OCI-LY3 (cell line): Measurements from ENCODE around the gene ADM.

Experiments
- H2AFZ ChIP-seq: fragments of 200-600, 300-600 bp; shearing (Covaris generic); 2 replicates; pipeline ENCODE4 v1.6.0; 2014; ENCODE audit warnings: antibody characterized with exemption, low read depth, low read length
- H3K27ac ChIP-seq: fragments of 200-600, 300-600 bp; sonication (generic); 2 replicates; pipeline ENCODE4 v1.5.1; 2014; ENCODE audit warnings: mild to moderate bottlenecking, low read length, moderate library complexity, mixed read lengths
- H3K27me3 ChIP-seq: fragments of 200-600, 300-600 bp; sonication (generic); 2 replicates; pipeline ENCODE4 v1.6.1; 2014; ENCODE audit warnings: low read depth, low read length, mixed read lengths
- H3K36me3 ChIP-seq: fragments of 200-600, 300-600 bp; sonication (generic); replicated peaks from 2 replicates; pipeline ENCODE3; 2014; ENCODE audit warnings: low read depth, low read length, mixed read lengths
- H3K4me1 ChIP-seq: fragments of 300-600, 200-600 bp; sonication (generic); 2 replicates; pipeline ENCODE4 v1.6.1; 2014; ENCODE audit warnings: low read length, mixed read lengths
- H3K4me2 ChIP-seq: fragments of 200-600, 300-600 bp; sonication (generic); 2 replicates; pipeline ENCODE4 v1.6.1; 2014; ENCODE audit warnings: low read length, mixed read lengths
- H3K4me3 ChIP-seq: fragments of 300-600, 200-600 bp; sonication (generic); 2 replicates; pipeline ENCODE4 v1.5.1; 2014; ENCODE audit warnings: antibody characterized with exemption, mild to moderate bottlenecking, low read length, moderate library complexity
- H3K79me2 ChIP-seq: fragments of 300-600, 200-600 bp; shearing (Covaris generic); 2 replicates; pipeline ENCODE4 v1.6.1; 2014; ENCODE audit warnings: mild to moderate bottlenecking, low read length, mixed read lengths
- H3K9ac ChIP-seq: fragments of 300-600, 200-600 bp; shearing (Covaris generic); 2 replicates; pipeline ENCODE4 v1.6.0; 2014; ENCODE audit warnings: mild to moderate bottlenecking, low read length, moderate library complexity
- H3K9me3 ChIP-seq: fragments of 200-600, 300-600 bp; shearing (Covaris generic); 2 replicates; pipeline ENCODE4 v1.6.1; 2014; ENCODE audit warnings: low read length, mixed read lengths; ENCODE audit not compliant: insufficient read depth
- H4K20me1 ChIP-seq: fragments of 200-600, 300-600 bp; sonication (generic); 2 replicates; pipeline ENCODE4 v1.6.1; 2016; ENCODE audit warnings: low read length, mixed read lengths; ENCODE audit not compliant: insufficient read depth
- EZH2phosphoT487 ChIP-seq: fragments of 200-600 bp; shearing (Covaris generic); IDR thresholded peaks from 2 replicates; pipeline ENCODE4 v1.6.1; 2018; ENCODE audit warnings: antibody characterized with exemption, mixed run types, low read depth
- TF ChIP-seq, protein P1 (sequence below): fragments of 200-600, 300-600 bp; sonication (generic); IDR thresholded peaks from 2 replicates; pipeline ENCODE4 v1.5.1; 2014; ENCODE audit warnings: antibody characterized with exemption, low read length, low read depth

Gene ADM

DNA sequence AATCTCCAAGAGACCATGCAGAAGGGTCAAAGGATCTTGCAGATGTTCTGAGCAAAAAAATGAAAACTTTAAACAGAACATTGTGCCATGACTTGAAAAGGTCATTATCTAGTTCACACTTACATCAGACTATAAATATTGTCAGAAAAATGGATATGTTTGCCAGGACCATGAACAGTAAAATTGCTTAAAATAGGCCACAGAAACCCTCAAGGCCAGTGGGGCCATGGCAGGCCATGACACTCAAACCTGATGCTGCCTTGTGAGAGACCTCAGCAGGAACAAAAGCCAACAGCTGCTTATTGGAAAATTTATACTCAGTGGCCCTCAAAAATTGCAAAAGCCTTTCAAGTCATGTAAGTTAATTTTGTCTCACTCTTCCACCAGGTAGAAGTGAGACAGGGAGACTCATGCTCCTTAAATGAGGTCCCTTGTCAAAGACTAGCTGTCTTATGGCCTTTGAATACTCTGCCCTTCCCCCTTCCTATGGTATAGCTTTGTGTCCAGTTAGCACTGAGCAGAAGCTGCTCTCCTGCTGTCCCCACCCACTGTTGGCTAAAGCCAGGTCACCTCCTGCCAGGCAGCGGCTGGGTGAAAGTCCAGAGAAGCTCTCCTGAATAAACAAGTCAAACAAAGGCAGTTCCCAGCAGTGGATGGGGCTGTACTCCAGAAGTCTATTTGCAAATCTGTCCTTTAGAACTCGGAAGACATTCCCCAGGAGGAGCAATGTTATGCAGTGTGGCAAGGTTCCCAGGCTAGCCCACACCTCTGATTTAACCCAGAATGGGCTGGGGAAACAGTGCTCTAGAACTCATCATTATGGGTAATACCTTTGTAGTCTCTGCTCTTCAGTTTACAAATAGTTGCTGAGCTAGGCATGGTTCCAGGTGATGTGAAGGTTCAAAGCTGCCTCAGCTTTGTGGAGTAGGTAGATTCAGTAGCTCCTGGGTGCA is 21.4 kb downstream of the ADM start:
- Histone ChIP-seq H3K27me3 (peaks cover 43% of the 10 kb centered on the region), H2AFZ (no peak overlapping the region), H3K4me3 (no peak overlapping the region), H3K27ac (no peak overlapping the region), H4K20me1 (no peaks in the 10 kb centered on the region), H3K4me1 (peaks cover 15% of the 10 kb centered on the region), H3K9ac (no peak overlapping the region), H3K9me3 (no peaks in the 10 kb centered on the region), H3K79me2 (no peaks in the 10 kb centered on the region), H3K4me2 (no peak overlapping the region), H3K36me3 (no peaks in the 10 kb centered on the region)
- TF ChIP-seq, protein P1, sequence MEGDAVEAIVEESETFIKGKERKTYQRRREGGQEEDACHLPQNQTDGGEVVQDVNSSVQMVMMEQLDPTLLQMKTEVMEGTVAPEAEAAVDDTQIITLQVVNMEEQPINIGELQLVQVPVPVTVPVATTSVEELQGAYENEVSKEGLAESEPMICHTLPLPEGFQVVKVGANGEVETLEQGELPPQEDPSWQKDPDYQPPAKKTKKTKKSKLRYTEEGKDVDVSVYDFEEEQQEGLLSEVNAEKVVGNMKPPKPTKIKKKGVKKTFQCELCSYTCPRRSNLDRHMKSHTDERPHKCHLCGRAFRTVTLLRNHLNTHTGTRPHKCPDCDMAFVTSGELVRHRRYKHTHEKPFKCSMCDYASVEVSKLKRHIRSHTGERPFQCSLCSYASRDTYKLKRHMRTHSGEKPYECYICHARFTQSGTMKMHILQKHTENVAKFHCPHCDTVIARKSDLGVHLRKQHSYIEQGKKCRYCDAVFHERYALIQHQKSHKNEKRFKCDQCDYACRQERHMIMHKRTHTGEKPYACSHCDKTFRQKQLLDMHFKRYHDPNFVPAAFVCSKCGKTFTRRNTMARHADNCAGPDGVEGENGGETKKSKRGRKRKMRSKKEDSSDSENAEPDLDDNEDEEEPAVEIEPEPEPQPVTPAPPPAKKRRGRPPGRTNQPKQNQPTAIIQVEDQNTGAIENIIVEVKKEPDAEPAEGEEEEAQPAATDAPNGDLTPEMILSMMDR: no peak
- no peak for TF ChIP-seq EZH2phosphoT487

DNA sequence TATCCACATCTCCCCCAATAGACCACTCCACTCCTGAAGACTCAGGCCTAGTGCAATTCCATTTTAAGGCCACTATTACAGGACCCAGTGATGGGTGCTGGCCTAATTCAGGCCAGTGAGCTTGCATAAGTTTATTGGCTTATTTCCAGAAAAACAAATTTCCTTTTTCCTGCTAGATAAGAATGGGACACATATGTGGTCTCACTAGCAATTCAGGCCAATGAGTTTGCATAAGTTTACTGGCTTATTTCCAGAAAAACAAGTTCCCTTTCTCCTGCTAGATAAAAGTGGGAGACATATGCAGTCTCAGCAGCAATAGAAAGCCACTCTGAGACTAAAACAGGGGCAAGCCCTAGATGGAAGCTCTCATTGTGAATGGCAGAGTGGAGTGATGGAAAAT is 22.4 kb downstream of the ADM start:
- no peak overlapping the region for H2AFZ ChIP-seq
- no peak overlapping the region for H3K9ac ChIP-seq
- no peaks in the 10 kb centered on the region for H3K9me3 ChIP-seq
- H3K27me3 ChIP-seq: peaks cover 43% of the 10 kb centered on the region
- H3K27ac ChIP-seq: no peak overlapping the region
- no peaks in the 10 kb centered on the region for H3K36me3 ChIP-seq
- no peak overlapping the region for H3K4me3 ChIP-seq
- no peaks in the 10 kb centered on the region for H3K79me2 ChIP-seq
- H4K20me1 ChIP-seq: no peaks in the 10 kb centered on the region
- H3K4me2 ChIP-seq: no peak overlapping the region
- peaks cover 15% of the 10 kb centered on the region for H3K4me1 ChIP-seq
- TF ChIP-seq EZH2phosphoT487: no peak
- TF ChIP-seq, protein P1: no peak

- Histone ChIP-seq H2AFZ (no peak overlapping the region), H3K4me3 (no peak overlapping the region), H3K9me3 (no peaks in the 10 kb centered on the region), H4K20me1 (no peaks in the 10 kb centered on the region), H3K27ac (no peak overlapping the region), H3K9ac (no peak overlapping the region), H3K27me3 (peaks cover 40% of the 10 kb centered on the region), H3K79me2 (no peaks in the 10 kb centered on the region), H3K36me3 (no peaks in the 10 kb centered on the region), H3K4me2 (no peak overlapping the region), H3K4me1 (peaks cover 3% of the 10 kb centered on the region)
- TF ChIP-seq, protein P1: no peak
- no peak for TF ChIP-seq EZH2phosphoT487
Observed at GRCh38 chr11:10328314-10329098, 23.6 kb downstream of the ADM start.

GRCh38 chr11:10329356-10329755 is 24.5 kb downstream of the ADM start:
- TF ChIP-seq EZH2phosphoT487: no peak
- TF ChIP-seq, protein P1: no peak
- H3K4me2 ChIP-seq: no peak overlapping the region
- H3K4me3 ChIP-seq: no peak overlapping the region
- H2AFZ ChIP-seq: no peak overlapping the region
- no peaks in the 10 kb centered on the region for H4K20me1 ChIP-seq
- H3K9ac ChIP-seq: no peak overlapping the region
- H3K79me2 ChIP-seq: no peaks in the 10 kb centered on the region
- H3K4me1 ChIP-seq: no peaks in the 10 kb centered on the region
- H3K27me3 ChIP-seq: peaks cover 34% of the 10 kb centered on the region
- no peaks in the 10 kb centered on the region for H3K36me3 ChIP-seq
- no peak overlapping the region for H3K27ac ChIP-seq
- no peaks in the 10 kb centered on the region for H3K9me3 ChIP-seq
